ENCODE data around the gene FIG4.
A peak's percentile ranks its signal among the peaks of the same experiment; 100 is the strongest.

FIG4 gene

DNA sequence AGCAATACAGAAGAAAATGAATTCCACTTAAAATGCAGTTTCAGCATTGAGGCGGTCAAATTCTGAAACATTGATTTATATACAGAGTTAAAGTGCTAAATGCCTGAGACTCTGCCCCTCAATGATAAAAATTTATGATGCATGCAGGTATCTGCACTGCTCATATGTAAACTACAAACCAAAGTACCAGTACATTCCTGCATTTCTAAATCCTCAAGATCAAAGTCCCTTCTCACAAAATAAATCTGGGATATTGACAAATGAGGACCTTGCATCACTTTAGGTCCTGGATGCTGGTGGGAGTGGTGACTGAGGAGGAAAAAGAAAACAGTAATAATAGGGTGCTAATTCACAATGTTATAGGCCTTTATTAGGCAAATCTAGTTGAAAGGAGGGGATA is 101.9 kb downstream of the FIG4 start:
- TF ChIP-seq, protein P1, sequence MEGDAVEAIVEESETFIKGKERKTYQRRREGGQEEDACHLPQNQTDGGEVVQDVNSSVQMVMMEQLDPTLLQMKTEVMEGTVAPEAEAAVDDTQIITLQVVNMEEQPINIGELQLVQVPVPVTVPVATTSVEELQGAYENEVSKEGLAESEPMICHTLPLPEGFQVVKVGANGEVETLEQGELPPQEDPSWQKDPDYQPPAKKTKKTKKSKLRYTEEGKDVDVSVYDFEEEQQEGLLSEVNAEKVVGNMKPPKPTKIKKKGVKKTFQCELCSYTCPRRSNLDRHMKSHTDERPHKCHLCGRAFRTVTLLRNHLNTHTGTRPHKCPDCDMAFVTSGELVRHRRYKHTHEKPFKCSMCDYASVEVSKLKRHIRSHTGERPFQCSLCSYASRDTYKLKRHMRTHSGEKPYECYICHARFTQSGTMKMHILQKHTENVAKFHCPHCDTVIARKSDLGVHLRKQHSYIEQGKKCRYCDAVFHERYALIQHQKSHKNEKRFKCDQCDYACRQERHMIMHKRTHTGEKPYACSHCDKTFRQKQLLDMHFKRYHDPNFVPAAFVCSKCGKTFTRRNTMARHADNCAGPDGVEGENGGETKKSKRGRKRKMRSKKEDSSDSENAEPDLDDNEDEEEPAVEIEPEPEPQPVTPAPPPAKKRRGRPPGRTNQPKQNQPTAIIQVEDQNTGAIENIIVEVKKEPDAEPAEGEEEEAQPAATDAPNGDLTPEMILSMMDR (conservative IDR thresholded peaks at IDR 0.05; ENCODE audit: low read depth, low read length), result no peak
- no peak overlapping the region for H3K4me3 ChIP-seq (ENCODE audit: low read depth, low read length)
- no peak for DNase-seq (ENCODE audit: low read depth)

- TF ChIP-seq, protein P1 (conservative IDR thresholded peaks at IDR 0.05; ENCODE audit: low read depth, low read length), result no peak
- DNase-seq (ENCODE audit: low read depth), result peak; percentile 96
- no peak overlapping the region for H3K4me3 ChIP-seq (ENCODE audit: low read depth, low read length)
These were observed 102.7 kb downstream of the FIG4 start for GRCh38 chr6:109793792-109794191.

GRCh38 chr6:109794201-109794923 is 103.3 kb downstream of the FIG4 start:
- TF ChIP-seq, protein P1 (conservative IDR thresholded peaks at IDR 0.05; ENCODE audit: low read depth, low read length), result no peak
- H3K4me3 ChIP-seq (ENCODE audit: low read depth, low read length), result no peak overlapping the region
- DNase-seq (ENCODE audit: low read depth), result peak; percentile 28

DNA sequence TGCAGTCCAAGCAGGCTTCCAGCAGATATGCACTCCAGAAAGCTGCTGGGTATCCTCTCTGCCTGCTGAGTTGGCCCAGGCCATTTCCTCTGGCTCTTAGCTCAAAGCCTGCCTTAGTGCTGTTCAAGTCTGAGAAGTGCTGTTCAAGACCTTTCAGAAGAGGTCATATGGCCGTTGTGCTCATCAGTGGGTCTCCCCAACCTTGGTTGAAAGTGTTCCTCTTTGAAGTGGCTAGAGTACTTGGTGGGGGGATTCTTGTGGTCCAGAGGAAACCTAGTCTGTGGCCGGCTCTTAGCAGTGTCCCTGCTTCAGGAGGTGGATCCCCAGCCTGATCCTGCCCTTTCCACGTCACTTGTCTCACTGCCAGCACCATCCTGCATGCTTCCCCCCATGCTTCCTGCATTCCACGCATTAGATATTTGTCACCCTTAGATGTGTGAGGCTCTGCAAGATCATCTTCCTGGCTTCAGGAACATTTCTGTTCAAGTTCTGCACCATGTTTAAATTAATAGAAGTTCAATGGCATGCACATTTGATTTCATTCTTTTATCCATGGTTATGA is 105.0 kb downstream of the FIG4 start:
- no peak overlapping the region for H3K4me3 ChIP-seq (ENCODE audit: low read depth, low read length)
- TF ChIP-seq, protein P1 (conservative IDR thresholded peaks at IDR 0.05; ENCODE audit: low read depth, low read length), result no peak
- peak; percentile 52 for DNase-seq (ENCODE audit: low read depth)

DNA sequence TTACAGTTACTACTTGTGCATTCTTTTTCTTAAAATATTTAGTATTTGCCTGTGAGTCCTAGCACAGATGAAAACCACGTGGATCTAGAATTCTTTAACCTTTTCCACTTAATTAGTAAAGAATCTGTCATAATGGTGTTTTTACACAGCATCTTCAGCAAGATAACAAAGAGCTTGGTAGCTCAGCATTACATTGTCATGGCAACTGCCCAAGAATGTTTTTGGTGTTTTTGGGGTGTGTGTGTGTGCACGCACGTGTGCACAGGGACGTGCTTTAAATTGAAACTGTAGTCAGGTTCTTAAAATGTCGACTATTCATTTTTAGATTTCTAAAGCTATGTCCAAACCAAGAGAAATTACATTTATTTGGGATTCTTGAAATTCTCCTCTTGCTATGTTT is 108.0 kb downstream of the FIG4 start:
- H3K4me3 ChIP-seq (ENCODE audit: low read depth, low read length), result no peak overlapping the region
- no peak for DNase-seq (ENCODE audit: low read depth)
- TF ChIP-seq, protein P1 (conservative IDR thresholded peaks at IDR 0.05; ENCODE audit: low read depth, low read length), result no peak

- TF ChIP-seq, protein P1 (conservative IDR thresholded peaks at IDR 0.05; ENCODE audit: low read depth, low read length), result no peak
- no peak for DNase-seq (ENCODE audit: low read depth)
- H3K4me3 ChIP-seq (ENCODE audit: low read depth, low read length), result no peak overlapping the region
These were observed 108.6 kb downstream of the FIG4 start for GRCh38 chr6:109799664-109800063.

- DNase-seq (ENCODE audit: low read depth), result no peak
- TF ChIP-seq, protein P1 (conservative IDR thresholded peaks at IDR 0.05; ENCODE audit: low read depth, low read length), result no peak
- H3K4me3 ChIP-seq (ENCODE audit: low read depth, low read length), result no peak overlapping the region
These were observed 109.7 kb downstream of the FIG4 start for GRCh38 chr6:109800771-109801170.

All from choroid plexus epithelial cell (primary cell).